GM12864 (cell line): ENCODE data around the gene PCSK4.

Source experiments
- DNase-seq: peaks from one replicate; pipeline ENCODE4 v3.0.0-alpha.2; 2011; ENCODE audit warnings: low read depth
- H3K4me3 ChIP-seq: 2 replicates; pipeline ENCODE4 v1.5.1; 2011; ENCODE audit warnings: mild to moderate bottlenecking, low read depth, low read length, control low read depth
- TF ChIP-seq, protein P1 (sequence below): IDR thresholded peaks from 2 replicates; pipeline ENCODE4 v1.5.1; 2011; ENCODE audit warnings: low read depth, mild to moderate bottlenecking, moderate library complexity, low read length, control low read depth, inconsistent platforms; ENCODE audit errors: missing control alignments

Gene PCSK4

DNA sequence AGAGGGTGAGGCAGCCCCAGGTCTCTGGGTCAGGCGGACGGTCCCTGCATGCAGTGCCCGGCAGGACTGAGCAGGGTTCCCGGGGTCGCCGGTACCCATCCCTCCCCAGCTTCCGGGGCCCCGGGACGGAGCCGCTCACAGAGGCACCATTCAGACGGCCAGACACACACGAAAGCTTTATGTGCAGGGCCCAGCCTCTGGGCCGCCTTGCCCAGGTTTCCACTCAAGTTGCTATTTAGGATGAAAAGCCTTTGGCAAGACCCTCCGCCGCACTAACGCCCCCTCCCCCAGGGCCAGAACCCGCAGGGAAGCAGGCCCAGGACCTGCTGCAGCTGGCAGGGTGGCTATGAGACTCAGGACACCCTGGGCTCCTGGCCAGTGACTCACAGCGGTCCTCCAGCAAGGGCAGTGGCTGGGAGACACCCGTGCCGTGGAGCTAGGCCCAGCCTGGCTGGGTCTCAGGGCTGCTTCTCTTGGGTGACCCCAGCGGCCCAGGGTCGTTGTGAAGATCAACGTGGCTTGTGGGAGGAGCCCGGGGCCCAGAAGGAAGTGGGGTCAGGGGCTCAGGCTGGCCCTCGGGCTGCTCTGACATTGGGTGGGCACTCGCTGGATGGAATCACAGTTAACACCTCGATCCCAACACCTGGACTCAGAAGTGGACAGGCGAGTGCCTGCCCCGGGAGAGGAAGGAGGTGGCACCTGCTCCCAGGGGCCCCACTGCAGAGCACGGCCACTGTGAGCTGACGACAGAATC lies 16.0 kb downstream of the PCSK4 start:
- TF ChIP-seq, protein P1, sequence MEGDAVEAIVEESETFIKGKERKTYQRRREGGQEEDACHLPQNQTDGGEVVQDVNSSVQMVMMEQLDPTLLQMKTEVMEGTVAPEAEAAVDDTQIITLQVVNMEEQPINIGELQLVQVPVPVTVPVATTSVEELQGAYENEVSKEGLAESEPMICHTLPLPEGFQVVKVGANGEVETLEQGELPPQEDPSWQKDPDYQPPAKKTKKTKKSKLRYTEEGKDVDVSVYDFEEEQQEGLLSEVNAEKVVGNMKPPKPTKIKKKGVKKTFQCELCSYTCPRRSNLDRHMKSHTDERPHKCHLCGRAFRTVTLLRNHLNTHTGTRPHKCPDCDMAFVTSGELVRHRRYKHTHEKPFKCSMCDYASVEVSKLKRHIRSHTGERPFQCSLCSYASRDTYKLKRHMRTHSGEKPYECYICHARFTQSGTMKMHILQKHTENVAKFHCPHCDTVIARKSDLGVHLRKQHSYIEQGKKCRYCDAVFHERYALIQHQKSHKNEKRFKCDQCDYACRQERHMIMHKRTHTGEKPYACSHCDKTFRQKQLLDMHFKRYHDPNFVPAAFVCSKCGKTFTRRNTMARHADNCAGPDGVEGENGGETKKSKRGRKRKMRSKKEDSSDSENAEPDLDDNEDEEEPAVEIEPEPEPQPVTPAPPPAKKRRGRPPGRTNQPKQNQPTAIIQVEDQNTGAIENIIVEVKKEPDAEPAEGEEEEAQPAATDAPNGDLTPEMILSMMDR = no peak
- DNase-seq = no peak
- H3K4me3 ChIP-seq = no peak overlapping the region

- TF ChIP-seq, protein P1 = no peak
- no peak overlapping the region for H3K4me3 ChIP-seq
- DNase-seq = no peak
These were observed 16.9 kb downstream of the PCSK4 start for GRCh38 chr19:1473085-1473851.

DNA sequence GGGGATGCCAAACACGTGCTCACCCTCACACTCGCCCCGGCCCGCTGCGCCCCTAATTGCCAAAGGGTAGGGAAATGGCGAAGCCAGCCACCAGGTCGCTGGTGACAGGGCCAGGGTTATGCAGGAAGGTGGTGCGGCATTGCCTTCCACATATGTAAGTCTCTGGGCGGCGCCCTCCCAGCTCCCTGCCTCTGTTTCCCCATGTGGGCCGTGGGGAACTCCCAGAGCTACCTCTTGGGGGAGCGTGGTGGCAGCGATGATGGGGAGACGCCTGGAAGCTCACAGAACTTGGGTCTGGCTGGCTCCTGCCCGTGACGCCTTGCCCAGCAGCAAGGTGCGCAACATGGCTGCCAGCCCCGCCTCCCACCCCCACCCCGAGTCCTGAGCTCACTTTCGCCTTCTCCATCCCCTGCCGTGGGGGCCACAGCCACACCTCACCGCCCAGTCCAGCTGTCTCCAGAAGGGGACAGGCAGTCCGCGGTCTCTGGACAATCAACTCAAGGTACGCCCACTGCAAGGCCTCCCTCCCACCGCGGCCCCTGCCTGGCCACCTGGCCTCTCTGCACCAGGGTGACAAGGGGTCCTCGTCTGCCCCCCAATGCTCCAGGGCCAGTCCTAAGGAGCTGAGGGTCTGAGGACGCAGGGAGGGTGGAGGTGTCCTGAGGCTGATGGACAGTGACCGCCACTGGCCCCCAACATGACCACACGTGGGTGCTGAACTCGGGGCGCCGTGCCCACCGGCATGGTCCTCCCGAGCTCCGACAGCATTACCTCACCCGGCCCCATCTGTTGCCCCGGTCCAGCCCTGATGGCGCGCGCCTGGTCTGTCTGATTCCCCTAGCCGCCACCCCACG lies 17.7 kb downstream of the PCSK4 start:
- DNase-seq = no peak
- TF ChIP-seq, protein P1 = no peak

DNA sequence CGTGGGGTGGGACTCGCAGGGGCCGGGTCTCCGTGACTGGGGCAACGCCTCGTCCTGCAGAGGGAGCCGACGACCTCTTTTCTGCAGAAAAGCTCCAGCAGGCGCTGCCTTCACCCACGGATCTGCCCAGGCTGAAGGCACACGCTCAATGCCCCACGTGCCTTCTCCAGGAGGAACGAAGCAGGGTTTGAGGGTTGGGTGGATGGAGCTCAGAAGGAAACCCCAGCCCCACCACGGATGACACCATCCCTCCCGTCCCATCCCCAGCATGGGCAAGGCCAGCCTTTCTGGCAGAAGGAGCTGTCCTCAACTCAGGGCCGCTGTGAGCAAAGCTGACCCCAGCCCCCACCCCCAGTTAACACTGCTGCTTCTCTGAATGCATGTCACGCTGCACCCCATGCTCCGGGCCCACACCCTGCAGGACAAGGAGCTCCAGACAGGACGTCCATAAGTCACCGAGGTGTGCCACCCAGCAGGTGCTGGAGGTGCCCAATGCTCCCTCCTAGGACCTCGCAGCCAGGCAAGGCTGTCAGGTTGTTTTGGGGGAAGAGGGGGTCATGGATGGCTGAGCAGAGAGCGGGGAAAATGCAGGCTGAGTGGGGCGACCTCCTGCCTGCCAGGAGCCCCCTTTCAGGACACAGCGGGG lies 18.5 kb downstream of the PCSK4 start:
- DNase-seq = no peak
- TF ChIP-seq, protein P1 = no peak
- H3K4me3 ChIP-seq = no peak overlapping the region

More for the DNA sequence above, 17.7 kb downstream of the PCSK4 start:
- H3K4me3 ChIP-seq = no peak overlapping the region

DNA sequence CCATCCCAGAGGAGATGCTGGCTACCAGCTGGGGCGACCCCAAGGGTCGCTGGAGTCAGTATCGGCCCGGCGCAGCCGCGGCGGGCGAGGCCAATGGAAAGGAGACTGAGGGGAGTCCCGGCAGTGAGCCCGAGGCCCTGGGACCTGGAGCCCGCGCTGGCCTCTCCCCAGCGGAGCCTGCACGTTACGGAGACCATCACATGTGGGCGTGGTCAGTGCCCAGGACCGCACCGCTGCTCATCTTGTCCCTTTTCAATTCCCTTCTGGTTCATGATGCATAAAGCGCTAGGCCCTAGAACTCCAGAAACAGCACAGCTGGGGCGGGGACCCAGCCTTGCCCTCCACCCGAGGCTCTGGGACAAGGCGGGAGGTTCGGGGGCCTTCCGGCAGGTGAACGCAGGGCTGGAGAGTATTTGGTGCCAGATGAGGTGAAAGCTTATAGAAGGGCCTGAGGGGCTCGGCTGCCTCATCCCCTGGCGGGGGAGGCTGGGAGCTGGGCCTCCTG lies 19.1 kb downstream of the PCSK4 start:
- no peak for DNase-seq
- TF ChIP-seq, protein P1 = no peak
- H3K4me3 ChIP-seq = no peak overlapping the region

- TF ChIP-seq, protein P1 = no peak
- H3K4me3 ChIP-seq = no peak overlapping the region
- DNase-seq = no peak
These were observed 19.7 kb downstream of the PCSK4 start for GRCh38 chr19:1470305-1471009.
